Suppressor macrophage treated with lipopolysaccharide for 4 hours (primary cell): Measurements from ENCODE around the gene TSGA10IP.

Source experiments
- DNase-seq: peaks from one replicate; pipeline ENCODE4 v3.0.0-alpha.2; 2020

TSGA10IP gene

DNA sequence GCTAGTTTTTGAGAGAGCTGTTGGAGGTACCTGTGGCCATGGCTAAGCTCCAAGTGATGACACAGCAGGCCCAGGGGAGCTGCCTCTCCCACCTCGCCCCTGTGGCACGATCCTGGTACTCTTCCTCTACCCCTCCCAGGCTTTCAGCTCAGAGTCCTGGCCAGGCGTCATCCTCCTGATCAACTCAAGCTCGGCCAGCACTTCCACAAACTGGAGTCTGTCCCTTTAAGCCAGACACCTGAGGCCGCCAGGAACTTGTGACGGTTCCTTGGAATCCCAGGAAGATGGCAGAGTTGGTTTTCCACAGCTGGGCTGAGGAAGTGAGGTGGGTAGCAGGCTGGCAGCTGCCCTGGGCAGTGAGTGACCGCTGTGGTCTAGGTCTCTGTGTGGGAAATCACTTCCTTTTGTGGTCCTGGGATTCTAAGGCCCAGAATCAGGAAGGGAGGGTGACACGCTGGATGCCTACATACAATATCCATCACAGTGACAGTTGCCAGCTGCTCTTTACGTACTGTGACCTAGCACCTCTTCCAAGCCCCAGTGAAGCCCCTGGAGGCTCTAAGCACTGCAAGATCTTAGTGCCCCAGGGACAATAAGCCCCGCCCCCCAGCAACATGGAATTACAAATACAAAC lies 63.3 kb downstream of the TSGA10IP start:
- DNase-seq: no peak
